Activated gamma-delta T cell treated with Interleukin-2 at 50 U/mL for 16 hours (primary cell): ENCODE measurements around the gene ATF3.
"Not testable (repeated sequence)": the region's sequence is repeated elsewhere in the genome, so short reads cannot be mapped to it uniquely, and the experiment has no call there.

Source experiments
- DNase-seq: peaks from one replicate; pipeline ENCODE4 v3.0.0-alpha.2; 2020

ATF3 gene

DNA sequence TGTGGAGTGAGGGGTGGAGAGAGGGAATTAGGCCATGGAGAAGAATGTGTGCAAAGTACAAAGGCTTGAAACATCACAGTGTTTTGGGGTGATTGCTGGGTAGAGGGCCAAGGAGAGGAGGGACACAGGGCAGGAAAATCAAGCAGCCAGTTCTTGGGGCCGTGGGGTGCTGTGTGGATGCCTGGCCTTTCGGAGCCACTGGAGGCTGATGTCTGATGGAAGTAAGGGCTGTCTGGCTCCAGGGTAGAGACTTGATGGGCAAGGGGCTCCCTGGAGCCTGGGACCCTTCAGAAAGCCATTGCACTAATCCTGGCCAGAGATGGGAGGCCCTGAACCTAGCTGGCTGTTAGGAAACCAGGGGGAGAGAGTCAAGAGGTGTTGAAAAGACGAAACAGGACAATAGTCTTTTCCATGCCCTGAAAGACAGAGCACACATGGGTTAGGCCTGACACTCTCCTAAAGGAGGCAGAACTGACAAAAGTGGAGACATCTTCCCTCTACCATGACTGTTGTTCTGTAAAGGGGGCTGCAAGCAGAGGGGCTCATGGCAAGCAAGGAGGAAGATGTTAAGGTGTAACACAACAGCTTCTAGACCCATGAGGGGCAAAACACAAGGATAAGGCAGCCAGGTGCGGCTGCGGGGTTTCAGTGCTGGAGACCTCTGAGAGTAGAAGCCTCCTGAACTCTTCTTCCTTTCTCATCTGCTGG, 21.0 kb downstream of the ATF3 start:
- no peak for DNase-seq

DNA sequence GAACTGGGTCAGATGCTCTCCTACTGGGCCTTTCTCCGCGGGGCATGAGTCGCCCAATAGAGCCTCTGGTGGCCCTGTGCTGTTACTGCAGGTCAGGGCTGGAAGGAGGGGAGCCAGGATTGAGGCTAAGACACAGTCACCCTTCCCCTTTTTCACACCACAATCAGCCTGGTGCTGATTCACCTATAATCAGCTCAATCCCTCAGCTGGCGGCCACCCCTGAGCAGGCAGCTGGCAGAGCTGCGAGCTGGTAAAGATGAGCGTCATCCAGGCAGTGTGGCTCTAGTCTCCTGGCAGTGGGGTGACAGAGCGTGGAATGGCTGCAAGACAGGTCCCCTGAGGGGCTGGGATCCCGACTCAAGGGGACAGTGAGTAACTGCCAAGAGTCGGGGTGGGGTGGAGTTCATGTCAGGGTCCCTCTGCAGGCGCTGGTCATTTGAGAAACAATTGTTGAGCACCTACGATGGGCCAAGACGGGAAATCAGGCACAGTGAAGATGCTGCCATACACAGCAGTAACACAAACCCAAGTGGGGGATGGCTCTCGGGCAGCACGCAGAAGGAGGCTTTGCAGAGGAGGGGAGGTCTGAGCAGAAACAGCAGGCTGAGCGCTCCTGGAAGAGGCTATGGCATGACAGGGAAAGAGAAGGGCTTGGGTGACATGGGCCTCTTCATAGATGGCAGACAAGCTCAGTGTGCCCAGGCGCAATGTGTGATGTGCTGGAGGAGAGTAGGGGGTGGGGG, 21.8 kb downstream of the ATF3 start:
- peak; percentile 51 for DNase-seq

DNA sequence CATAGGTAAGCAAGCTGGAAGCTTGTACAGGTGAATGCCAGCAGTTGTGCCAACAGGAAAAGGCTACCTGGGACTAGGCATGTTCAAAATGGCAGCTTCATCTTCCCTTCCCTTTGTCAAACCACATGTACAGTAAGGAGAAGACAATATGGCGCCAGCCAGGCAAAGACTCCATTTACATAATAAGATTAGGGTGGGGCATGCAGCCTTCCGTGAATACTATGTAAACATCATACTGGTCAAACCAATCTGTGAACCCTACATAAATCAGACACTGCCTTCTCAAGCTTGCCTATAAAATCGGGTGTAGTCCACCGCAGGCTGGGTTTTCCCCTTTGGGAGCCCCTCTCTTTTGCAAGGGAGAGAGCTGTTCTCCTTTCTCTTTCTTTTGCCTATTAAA, 24.6 kb downstream of the ATF3 start:
- DNase-seq, result no peak

DNA sequence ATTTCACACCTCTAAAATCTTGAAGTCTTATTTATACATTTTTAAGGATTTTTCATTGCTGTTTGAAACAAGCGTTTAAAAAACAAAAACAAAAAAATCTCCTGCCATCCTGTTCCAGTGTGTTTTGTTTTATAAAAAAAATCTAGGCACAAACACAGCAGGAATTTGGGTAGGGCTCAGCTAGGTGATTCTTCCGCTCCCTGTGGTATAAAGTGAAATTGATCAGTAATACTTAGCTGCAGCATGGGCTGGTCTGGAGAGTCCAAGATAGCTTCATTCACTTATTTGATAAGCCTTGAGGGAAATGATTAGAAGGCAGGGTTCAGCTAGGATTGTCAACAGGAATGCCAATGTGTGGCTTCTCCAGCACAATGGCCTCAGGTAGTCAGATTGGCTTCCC, 25.7 kb downstream of the ATF3 start:
- no peak for DNase-seq

DNA sequence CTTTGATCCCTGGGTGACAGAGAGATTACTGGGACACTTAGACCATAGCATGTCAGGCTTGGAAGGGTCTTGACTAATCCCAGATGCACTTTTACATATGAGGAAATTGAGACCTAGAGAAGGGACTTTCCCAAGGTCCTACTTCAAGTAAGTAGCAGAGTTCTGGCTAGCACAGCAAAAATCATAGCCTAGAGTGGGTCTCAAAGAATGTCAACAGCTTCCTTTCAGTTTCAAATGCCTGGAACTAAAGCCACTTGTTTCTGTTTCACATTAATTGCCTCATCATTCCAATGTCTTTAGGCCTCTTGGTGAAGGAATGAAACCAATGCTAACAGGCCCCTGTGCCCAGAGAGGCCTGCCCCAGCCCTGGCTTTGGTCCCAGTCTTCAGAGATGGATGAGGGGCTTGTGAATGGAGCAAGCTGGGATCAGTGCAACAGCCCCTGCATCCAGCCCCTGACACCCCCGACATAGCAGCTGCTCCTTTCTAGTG, 26.6 kb downstream of the ATF3 start:
- no peak for DNase-seq

DNA sequence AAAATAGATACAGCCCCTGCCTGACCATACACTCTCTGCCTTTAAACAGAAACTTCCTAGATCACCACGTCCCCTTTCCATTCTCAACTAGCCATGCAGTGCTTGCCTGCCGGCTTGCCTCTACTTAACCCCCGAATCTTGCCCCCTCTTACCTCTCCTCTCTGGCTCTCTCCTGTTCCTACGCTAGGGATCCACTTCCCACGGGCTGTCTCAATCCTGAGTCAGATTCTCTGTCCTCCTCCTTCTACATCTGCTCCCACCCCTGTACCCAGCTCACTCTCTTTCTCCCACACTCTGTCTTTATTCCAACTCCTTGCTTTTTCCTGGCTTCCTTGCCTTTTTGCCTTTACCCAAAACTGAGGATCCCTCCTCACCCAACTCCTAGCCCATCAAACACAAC, 29.3 kb downstream of the ATF3 start:
- no peak for DNase-seq

DNA sequence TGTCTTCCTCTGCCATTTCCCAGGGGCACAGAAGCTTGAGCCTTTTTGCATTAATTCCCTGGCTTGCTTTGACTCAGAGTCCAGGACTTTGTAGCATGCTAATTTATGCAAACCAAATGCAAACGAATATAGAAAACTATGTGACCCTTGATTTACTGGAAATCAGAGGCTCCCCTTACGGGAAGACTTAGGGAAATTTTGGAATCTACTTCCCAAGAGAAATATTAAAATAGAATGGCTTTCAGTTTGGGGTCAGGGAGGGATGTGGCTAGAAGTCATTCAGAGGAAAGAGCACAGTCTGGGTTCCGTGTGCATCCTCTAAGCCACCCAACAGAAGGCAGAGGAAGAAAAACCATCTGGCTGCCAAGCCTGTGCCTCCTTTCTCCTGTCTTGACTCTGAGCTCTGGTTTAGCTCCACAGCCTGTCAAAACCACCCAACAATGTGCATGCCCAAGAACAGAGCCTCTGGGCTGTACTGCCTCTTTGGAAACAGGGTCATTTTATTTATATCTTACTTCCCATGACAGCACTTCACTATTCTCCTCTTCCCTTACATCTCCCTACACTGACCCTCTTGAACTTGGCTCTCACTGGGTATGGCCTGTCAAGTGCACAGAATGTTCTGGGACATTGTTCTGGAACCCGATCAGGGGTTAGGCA, 30.1 kb downstream of the ATF3 start:
- DNase-seq, result no peak

DNA sequence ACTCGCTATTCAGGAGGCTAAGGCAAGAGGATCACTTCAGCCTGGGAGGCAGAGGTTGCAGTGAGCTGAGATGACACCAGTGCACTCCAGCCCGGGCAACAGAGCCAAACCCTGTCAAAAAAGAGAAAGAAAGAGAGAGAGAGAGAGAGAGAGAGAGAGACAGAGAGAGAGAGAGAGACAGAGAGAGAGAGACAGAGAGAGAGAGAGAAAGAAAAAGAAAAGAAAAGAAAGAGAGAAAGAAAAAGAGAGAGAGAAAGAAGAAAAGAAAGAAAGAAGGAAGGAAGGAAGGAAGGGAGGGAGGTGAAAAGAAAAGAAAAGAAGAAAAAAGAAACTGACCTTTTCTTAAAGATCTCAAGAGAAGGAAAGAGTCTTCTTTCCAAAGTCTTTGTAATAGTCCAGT, 31.0 kb downstream of the ATF3 start:
- not testable (repeated sequence) for DNase-seq

DNA sequence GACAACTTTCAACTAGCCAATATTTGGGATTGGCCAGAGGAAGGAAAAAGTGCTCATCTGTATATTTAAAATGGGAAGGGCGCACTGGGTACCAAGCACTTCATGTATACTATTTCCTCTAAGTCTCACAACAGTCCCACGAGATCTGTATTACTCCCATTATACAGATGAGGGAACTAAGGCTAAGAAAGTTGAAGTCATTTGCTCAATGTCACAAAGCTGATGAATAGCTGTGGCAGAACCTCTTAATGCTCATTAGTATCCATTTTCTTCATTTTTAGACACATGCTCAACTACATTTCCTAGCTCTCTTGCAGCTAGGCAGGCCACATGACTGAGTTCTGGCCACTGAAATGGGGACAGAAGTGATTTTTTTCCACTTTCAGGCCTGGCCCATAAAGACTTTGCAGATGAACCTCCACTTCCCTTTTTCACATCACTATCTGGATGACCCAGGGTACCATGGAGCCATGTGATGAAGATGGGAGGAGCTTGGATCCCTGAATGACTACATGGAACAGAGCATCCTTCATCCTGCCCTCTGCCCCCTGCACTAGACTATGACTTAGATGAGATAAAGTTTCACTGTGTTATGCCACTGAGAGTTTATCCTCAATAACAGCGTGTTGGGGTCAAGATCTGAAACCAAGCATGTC, 31.8 kb downstream of the ATF3 start:
- DNase-seq, result no peak

DNA sequence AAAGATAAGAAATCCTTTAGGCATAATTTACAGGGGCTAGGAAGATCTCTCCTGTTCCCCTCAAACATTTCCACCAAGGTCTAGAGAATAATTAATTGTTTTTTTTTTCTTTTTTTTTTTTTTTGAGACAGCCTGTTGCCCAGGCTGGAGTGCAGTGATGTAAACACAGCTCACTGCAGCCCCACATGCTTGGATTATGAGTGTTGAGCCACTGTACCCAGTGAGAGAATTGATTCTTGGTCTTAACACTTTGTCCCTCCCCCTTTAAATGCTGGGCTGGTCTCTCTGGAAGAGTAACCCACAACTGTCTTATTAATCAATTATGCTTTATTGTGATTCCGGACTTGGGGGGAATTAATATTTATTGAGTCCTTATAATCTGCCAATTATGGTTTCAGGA, 33.4 kb downstream of the ATF3 start:
- no peak for DNase-seq

DNA sequence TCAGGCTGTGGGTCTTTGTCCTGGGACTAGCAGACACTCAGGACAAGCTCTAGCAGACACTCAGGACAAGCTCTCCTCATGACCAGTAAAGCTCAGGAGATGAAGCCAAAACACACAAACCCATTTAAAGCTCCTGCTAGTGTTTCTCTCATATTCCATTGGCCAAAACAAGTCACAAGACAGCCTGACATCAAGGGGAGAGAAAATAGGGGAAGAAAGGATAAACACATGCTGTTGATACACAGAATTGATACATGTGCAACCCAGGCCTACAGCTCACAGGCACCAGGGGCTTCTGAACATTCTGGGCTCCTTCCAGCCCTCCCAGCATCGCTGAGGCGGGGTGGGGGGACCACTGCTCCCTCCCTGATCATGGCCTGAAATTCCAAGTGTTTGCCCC, 35.3 kb downstream of the ATF3 start:
- no peak for DNase-seq

DNA sequence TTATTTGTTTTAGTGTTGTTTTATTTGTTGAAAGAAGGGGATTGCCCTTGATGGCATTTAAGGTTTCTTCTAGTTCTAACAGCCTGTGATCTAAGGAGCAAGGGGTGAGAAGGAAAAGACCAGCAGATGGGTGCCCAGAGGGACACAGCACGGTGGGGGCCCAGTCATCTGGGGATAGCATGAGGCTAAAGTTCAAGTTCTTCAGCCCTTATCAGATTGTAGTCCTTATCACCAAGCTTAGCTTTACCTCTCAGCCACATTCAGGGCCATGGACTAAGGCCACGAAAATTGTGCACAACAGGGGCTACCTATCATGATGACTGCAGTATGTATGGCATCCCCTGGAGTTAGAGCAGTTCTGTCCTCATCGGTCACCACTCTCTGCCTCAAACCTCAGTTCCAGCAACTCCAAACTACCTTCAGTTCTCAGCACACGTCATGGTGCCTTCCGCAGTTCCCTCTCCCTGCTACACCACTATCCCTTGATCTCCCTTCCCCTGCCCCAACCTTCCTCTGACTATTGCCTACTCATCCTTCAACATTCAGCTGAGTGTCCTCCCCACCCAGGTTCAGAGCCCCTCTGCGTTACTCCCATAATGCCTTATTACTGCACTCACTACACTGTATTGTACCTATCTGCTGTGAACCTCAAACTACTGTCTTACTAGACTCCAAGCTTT, 36.4 kb downstream of the ATF3 start:
- no peak for DNase-seq

DNA sequence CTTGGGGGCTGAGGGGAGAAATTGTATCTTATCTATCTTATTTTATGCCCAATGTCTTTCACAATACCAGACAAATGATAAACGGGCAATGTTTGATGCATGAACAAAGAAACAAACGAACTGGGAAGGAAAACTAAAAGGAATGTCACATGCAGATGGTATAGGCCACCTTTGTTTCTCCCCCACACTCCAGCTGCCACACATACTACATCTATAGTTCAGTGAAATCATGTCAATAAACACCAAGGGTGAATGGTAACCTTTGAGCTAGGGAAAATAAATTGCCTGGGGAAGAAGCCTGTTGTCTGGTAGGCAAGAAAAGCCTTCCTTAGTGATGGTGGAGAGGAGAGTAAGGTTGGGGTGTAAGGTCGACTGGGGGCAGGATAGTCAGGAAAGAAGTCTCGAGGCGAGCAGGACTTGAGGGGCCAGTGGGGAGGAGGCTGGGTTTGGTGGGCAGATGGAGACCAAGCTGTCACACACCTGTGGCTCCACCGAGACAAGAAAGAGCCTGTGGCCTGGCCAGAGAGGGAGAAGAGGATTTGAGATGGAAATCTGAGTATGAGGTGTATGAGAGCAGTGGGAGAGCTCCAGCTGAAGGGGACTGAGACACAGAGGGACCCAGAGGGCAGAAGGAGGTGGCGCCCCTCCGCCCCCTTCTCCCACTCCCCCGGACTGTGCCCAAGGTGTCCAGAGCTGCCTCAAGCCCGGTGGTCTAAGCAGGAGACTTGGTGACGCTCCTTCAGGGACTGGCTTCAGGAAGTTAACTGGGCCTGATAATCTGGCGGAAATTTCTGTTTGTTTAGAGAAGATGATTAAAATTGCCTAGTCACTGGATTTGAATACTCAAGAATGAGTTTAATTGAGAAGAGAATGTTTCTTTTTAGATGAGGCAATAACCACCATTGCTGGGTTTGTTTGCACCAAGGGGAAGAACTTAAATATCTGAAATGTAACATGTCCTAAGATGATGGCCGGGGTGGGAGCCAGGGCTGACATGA, 37.3 kb downstream of the ATF3 start:
- DNase-seq, result no peak

DNA sequence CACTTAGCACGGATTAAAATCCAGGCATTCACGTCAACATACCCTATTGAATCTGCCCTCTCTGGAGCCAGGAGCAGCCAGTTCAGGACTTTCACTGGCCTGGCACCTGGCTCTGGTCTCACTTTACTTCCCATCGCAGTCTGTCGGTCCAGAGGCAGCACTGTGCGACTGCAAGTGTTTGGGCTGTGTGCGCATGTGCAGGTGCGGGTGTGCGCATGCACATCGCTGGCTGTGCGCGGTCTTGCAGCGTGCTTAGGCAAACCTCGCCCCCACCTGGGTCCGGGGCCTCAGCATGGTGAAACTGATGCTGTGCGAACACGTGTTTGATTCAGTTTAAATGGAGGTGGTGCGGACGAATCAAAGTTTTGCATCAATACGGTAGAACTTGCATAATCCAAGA, 38.0 kb downstream of the ATF3 start:
- no peak for DNase-seq

DNA sequence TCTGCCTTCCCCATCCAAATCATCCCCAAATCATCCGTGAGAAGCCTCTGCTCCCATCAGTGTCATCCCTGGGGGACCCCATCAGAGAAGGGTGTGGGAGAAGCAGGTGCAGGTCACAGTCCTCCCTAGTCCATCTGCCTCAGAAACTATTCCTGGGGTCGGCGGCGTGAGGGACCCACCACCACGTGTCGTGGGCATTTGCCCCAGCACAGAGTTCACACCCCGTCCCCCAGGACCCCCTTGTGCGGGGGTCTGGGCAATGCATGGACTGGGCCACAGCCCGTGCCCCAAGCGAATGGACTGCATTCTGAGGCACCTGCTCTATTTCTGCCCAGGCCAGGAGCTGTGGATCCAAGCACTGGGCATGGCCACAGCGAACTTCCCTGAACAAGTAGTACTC, 38.4 kb downstream of the ATF3 start:
- no peak for DNase-seq

DNA sequence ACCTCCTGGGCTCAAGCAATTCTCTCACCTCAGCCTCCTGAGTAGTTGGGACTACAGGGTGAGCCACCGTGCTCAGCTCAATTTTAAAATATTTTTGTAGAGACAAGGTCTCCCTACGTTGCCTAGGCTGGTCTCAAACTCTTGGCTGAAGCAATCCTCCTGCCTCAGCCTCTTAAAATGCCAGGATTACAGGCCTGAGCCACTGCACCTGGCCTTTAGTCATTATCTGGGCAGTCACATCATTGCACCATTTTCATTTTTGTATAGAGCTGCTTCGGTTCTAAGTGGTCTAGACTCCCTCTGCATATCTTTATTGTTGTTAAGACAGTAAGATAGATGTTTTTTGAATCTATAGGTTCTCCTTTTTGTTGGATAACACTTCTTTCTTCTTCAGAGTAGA, 39.9 kb downstream of the ATF3 start:
- DNase-seq, result no peak

DNA sequence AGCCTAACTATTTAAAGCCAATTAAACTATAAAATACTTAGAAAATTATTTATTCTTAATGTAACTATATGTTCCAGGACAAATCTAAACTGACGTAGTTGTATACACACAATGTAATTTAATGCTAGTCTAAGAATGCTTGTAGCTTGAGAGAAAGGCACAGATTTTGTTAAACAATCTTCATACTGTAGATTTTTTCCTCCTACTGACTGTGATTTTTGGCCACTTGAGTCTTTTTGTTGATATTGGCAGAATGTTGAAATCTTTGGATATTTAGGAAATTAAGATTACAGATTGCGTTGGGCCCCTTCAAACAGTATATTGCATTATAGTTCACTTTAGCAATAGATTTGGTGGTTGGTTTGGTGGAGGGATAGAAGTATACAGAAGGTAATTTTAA, 40.5 kb downstream of the ATF3 start:
- no peak for DNase-seq

DNA sequence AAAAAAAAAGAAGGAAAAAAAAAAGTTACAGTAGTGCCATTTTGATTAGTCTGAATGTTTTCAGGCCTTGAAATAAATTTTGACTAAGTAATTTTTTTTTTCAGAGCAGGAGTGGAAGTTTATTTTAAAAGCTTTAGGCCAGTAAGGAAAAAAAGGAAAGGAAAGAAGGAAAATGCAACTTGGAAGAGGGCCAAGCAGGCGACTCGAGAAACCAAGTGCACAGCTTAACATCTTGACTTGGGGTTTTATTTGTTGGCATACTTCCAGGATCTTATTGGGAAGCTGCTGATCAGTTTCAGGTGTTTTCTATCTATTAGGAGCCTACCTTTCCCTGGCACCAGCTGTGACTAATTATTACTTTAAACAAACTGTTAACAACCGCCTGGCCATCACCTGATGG, 41.7 kb downstream of the ATF3 start:
- DNase-seq, result no peak

DNA sequence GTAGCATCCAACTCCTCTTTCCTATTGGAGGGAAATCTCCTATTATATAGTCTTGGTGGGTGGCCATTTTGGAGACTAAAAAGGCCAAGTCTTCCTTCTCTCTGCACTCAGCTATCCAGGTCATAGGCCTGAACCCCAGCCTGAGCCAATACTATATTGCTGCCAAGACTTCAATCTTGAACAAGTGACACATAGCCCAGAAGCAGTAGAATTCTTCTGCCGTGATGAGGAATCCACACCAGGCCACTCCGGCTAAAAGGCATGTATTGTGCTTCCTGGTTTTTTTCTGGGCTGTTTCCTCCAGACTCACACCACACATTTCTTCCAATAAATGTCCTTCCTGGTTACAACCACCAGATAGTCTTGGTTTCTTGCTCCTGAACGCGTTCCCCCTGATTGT, 43.0 kb downstream of the ATF3 start:
- no peak for DNase-seq

DNA sequence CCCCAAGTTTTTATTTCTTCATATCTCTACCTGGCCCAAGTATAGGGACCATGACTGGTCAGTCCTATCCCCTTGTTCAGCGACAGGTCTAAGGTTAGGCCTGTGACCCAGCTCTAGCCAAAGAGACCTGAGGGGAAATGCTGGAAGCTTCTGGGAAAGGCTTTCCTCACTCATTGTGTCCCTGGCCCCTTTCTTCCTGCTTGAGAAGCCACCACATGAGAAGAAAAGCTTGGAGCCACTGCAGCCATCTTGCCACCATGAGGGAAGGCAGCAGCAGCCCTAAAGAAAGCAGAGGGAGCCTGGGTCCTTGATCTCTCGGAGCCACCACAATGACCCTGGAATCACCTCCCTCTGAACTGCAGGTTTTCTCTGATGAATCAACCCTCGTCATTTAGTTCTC, 43.4 kb downstream of the ATF3 start:
- DNase-seq, result no peak

DNA sequence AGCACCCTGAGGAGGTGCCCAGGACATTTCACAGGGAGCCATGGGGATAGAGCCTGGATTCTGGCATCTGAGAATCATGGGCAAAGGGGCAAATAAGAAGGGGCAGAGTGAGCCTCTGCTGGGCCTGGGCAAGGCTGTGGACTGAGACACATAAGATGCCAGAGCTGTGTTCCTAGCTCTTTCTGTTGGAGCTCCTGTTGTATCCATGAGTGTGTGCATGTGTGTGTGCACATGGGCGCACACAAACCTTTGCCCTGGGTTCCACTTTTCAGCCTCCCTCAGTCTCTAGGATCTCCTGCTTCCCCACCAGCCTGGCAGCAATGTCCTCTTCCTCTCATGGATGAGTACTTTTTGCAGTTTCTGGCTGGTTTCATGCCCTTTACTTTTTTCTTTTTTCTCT, 44.0 kb downstream of the ATF3 start:
- DNase-seq, result no peak
